Common myeloid progenitor, CD34-positive (primary cell): ENCODE data around the gene GDF15.

Experiments
- CTCF ChIA-PET: fragments of 350-600 bp; sonication (Branson Sonifier 250); formaldehyde crosslinking; loops from one replicate; lab custom pipeline; 2021; ENCODE audit warnings: antibody characterized with exemption; lab: Charles Lee
- POLR2A ChIA-PET: fragments of 350-600 bp; sonication (Branson Sonifier 250); formaldehyde crosslinking; loops from one replicate; lab custom pipeline; 2021; ENCODE audit warnings: antibody characterized with exemption; lab: Charles Lee
- DNase-seq, 3 donors: peaks; one replicate each; pipeline versions ENCODE4 v3.0.0 to v3.0.0-alpha.2; 2013
- H3K27ac ChIP-seq, 2 experiments: 1 replicate in 1 of 2; 2 replicates in 1 of 2; pipeline ENCODE4 v1.7.0; 2013; ENCODE audit warnings: inconsistent platforms in 2 of 2, low read length in 2 of 2, mild to moderate bottlenecking in 2 of 2, low read depth in 1 of 2, moderate library complexity in 1 of 2; ENCODE audit not compliant: severe bottlenecking in 2 of 2, insufficient read depth in 1 of 2, poor library complexity in 1 of 2
- H3K27me3 ChIP-seq, 5 experiments: replicated peaks in 2 of 5; 1 replicate in 3 of 5; 2 replicates in 2 of 5; pipeline versions ENCODE4 v1.6.1 to v1.7.0; 2013; ENCODE audit warnings: low read length in 4 of 5, mild to moderate bottlenecking in 2 of 5, moderate library complexity in 2 of 5, inconsistent platforms in 1 of 5; ENCODE audit not compliant: insufficient read depth in 5 of 5, control insufficient read depth in 4 of 5
- H3K36me3 ChIP-seq, 4 experiments: 1 replicate in 2 of 4; 2 replicates in 2 of 4; pipeline versions ENCODE4 v1.6.1 to v1.7.0; 2013; ENCODE audit warnings: low read length in 3 of 4, control low read depth in 1 of 4, mild to moderate bottlenecking in 1 of 4; ENCODE audit not compliant: control insufficient read depth in 4 of 4, insufficient read depth in 4 of 4
- H3K4me1 ChIP-seq, 4 experiments: 1 replicate in 3 of 4; 2 replicates in 1 of 4; pipeline versions ENCODE4 v1.6.1 to v1.7.1; 2013; ENCODE audit warnings: low read length in 3 of 4, mild to moderate bottlenecking in 3 of 4, control low read depth in 1 of 4, inconsistent platforms in 1 of 4, moderate library complexity in 1 of 4; ENCODE audit not compliant: control insufficient read depth in 4 of 4, insufficient read depth in 4 of 4; ENCODE audit errors: control extremely low read depth in 1 of 4
- H3K4me3 ChIP-seq, 7 experiments: 1 replicate in 4 of 7; 2 replicates in 3 of 7; pipeline versions ENCODE4 v1.5.1 to v1.7.0; 2013; ENCODE audit warnings: mild to moderate bottlenecking in 7 of 7, low read length in 6 of 7, moderate library complexity in 6 of 7, inconsistent platforms in 2 of 7, low read depth in 2 of 7, control low read depth in 1 of 7; ENCODE audit not compliant: insufficient read depth in 4 of 7, control insufficient read depth in 1 of 7; ENCODE audit errors: extremely low read depth in 1 of 7
- H3K9me3 ChIP-seq, 5 experiments: 1 replicate in 4 of 5; 2 replicates in 1 of 5; pipeline versions ENCODE4 v1.6.1 to v1.7.1; 2013; ENCODE audit warnings: low read length in 4 of 5, mild to moderate bottlenecking in 2 of 5, inconsistent platforms in 1 of 5, low read depth in 1 of 5, moderate library complexity in 1 of 5; ENCODE audit not compliant: control insufficient read depth in 4 of 5, insufficient read depth in 2 of 5; ENCODE audit errors: control extremely low read depth in 1 of 5
- WGBS: methylation state at CpG from one replicate; pipeline ENCODE4 v1.1.5; 2013; ENCODE audit not compliant: insufficient coverage; 5-methylcytosine and 5-hydroxymethylcytosine counted together

GDF15 gene

DNA sequence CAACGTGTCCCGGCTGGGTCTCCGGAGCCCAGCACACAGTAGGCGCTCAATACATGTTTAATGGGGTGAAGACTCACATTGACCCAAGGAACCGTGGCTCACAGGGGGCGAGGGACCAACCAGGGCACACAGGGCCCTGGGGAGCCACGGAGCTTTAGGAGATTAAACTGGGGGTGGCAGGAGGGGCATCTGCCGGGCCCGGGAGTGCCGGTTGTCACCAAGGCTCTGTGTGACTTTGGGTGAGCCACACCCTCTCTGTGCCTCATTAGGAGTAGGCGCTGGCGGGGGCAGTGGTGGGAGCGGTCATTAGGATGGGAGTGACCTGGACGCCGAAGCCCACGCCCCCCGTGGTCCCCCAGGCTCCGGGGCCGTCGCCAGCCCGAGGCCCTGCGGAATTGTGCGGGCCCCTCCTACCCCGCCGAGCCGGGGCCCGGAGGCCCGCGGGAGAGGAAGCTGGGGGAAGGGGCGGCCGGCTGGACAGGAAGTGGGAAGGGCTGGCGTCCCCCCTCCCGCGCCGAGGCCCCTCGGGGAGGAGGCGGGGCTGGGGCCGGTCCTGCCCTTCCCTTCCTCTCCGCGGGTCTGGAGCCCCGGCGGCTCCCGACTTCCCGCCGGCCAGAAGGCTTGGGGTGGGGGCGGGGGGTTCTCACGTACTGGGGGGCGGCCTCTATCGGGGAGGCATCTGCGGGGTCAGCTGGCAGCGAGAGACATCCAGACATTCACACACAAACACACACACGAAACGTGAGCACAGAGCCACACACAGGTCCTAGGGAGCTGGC lies 31.5 kb downstream of the GDF15 start:
- CTCF ChIA-PET, result interaction anchor here (0.8 to 3.4 kb wide), 6 partner anchors 16 to 76 kb away, joined by 3 to 11 read pairs (median 8); no protein-coding TSS in a partner anchor
- peak overlapping the region in 1 of 2 experiments; percentile 94 for H3K27ac ChIP-seq
- H3K27me3 ChIP-seq, result no peaks in the 10 kb centered on the region
- peaks cover 3 to 85% (median 74%) of the 10 kb centered on the region in 4 experiments for H3K4me1 ChIP-seq
- H3K9me3 ChIP-seq, result no peaks in the 10 kb centered on the region
- H3K36me3 ChIP-seq, result peaks cover 0 to 4% (median 0%) of the 10 kb centered on the region in 4 experiments
- peak overlapping the region in 5 of 7 experiments; percentile 28 to 70 (median 52) for H3K4me3 ChIP-seq
- WGBS, result 0% methylated on average over 25 of the region's 53 CpGs
- POLR2A ChIA-PET, result interaction anchor here (0.8 to 2.9 kb wide), 9 partner anchors 11 to 136 kb away, joined by 3 to 16 read pairs (median 3); partner anchors contain the start of gene JUND
- peak in 2 of 3 donors; percentile 51 to 76 for DNase-seq

- peak overlapping the region in 1 of 2 experiments; percentile 56 for H3K27ac ChIP-seq
- DNase-seq, result peak in 1 of 3 donors; percentile 52
- peak overlapping the region in 3 of 7 experiments; percentile 5 to 70 (median 69) for H3K4me3 ChIP-seq
- ChIA-PET POLR2A (interaction anchor here (0.9 to 2.9 kb wide), 6 partner anchors 10 to 137 kb away, joined by 3 to 16 read pairs (median 4); partner anchors contain the start of gene JUND), CTCF (interaction anchor here (0.9 to 3.4 kb wide), 10 partner anchors 10 to 137 kb away, joined by 3 to 11 read pairs (median 8); partner anchors contain the start of gene JUND)
- 0% methylated on average over 18 of the region's 30 CpGs for WGBS
- H3K9me3 ChIP-seq, result no peaks in the 10 kb centered on the region
- H3K36me3 ChIP-seq, result peaks cover 0 to 10% (median under 1%) of the 10 kb centered on the region in 4 experiments
- H3K4me1 ChIP-seq, result peaks cover 3 to 85% (median 78%) of the 10 kb centered on the region in 4 experiments
- H3K27me3 ChIP-seq, result no peaks in the 10 kb centered on the region
These were observed 32.1 kb downstream of the GDF15 start for GRCh38 chr19:18418029-18418482.

DNA sequence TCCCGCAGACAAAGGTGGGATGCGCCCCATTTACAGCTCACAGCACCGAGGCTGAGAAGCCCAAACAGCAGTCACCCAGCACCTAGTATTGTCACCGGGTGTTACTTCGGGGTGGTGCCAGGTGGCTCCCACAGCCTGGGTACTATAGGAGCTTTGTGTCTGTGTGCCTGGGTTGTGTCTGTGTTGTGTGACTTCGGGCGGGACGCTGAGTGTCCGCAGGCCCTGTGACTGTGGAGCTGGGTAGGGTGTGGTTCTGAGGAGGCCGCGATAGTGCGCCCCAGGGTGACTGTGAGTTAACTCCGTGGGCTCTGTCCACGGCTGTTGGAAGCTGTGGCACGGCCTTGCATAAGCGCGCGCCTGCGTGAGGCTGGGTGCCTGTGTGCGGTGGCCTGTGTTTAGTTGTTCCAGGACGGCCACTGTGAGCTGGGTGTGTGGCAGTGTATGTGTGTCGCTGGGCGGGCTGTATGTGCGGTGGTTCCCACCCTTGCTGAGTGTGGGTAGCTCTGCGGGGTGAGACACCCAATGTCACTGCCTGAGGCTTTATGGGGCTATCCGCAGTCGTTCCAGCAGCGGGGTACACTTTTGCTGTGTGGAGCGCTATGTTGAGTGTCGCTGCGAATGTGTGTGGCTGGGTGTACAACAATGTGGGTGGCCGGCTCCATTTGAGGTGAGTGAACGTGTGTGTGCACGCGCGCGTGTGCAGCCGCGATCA lies 32.7 kb downstream of the GDF15 start:
- Histone ChIP-seq H3K4me3 (peak overlapping the region in 5 of 7 experiments; percentile 19 to 77 (median 70)), H3K27me3 (no peaks in the 10 kb centered on the region), H3K4me1 (peaks cover 3 to 82% (median 78%) of the 10 kb centered on the region in 4 experiments), H3K9me3 (no peaks in the 10 kb centered on the region), H3K27ac (peak overlapping the region in 1 of 2 experiments; percentile 56), H3K36me3 (peaks cover 0 to 12% (median under 1%) of the 10 kb centered on the region in 4 experiments)
- peak in 2 of 3 donors; percentile 72 to 83 for DNase-seq
- POLR2A ChIA-PET, result interaction anchor here (0.6 to 2.9 kb wide), 5 partner anchors 10 to 138 kb away, joined by 3 to 16 read pairs (median 4); partner anchors contain the start of gene JUND
- 14% methylated on average over 29 of the region's 39 CpGs for WGBS
- CTCF ChIA-PET, result interaction anchor here (0.6 to 3.4 kb wide), 13 partner anchors 10 to 924 kb away, joined by 3 to 11 read pairs (median 4); partner anchors contain the start of genes GDF15 and JUND

DNA sequence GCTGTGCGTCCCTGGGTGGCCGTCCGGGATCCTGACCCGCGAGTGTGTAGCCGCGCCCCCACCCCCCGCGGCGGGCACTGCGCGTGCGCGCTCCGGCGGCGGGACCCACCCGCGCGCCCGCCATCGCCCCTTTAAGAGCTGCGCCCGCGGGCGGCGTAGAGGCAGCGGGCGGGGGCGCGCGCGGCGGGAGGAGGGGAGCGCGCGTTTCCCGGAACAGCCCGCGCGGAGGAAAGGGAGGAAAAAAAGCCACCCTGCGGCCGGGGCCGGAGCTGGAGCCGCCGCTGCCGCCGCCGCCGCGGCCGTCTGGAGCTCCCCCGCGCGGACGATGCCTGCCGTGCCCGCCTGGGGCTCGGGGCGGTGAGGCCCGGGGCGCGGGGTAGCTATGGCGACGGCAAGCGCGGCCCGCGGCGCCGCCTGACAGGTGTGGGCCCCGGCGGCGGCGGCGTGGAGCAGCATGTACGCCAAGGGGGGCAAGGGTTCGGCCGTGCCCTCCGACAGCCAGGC lies 33.3 kb downstream of the GDF15 start, which contains the start of gene SSBP4:
Gene SSBP4 (plus strand): TSS at position 204 of the 504 bp plus-strand sequence. CDS start 251 bp downstream, at position 455.
- CTCF ChIA-PET, result interaction anchor here (0.6 to 3.4 kb wide), 12 partner anchors 8 to 925 kb away, joined by 3 to 9 read pairs (median 3); partner anchors contain the start of genes GDF15 and JUND

DNA sequence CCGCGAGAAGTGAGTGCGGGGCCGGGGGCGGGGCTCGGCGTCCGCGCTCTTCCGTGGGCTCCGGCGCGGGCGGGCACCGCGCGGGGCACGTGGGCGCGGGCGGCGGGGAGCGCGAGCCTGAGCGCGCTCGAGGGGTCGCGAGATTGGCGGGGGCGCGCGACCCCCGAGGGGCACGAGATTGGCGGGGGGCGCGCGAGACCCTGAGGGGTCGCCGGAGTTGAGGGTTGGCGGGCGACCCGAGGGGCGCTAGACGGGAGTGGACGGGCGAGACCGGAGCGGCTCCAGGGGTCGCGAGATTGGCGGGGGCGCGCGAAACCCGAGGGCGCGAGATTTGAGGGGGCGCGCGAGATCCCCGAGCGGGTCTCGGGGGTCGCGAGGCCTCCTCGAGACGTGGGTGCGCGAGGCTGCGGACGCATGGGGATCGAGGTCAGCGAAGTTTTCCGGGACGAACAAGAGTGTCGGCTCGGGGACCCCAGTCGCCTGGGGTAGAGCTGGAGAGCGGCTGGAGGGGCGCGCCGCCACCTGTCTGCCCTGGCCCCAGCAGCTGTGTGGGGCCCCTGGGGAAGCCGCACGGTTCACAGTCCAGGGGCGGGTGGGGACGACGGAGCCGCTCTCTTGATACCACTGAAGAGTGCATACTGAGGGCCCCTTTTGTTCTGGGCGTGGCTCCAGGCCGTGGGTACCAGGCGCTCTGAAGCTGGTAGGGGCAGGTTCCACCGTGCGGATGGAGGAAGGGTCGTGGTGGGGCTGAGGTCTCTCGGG lies 33.9 kb downstream of the GDF15 start:
- peak overlapping the region; percentile 24 to 77 (median 65) for H3K4me3 ChIP-seq
- H3K36me3 ChIP-seq, result peaks cover 0 to 12% (median under 1%) of the 10 kb centered on the region in 4 experiments
- peak in 2 of 3 donors; percentile 63 to 76 for DNase-seq
- H3K4me1 ChIP-seq, result peaks cover 3 to 76% (median 68%) of the 10 kb centered on the region in 4 experiments
- no peaks in the 10 kb centered on the region for H3K9me3 ChIP-seq
- WGBS, result under 1% methylated on average over 71 of the region's 97 CpGs
- ChIA-PET CTCF (interaction anchor here (0.8 to 3.4 kb wide), 7 partner anchors 9 to 40 kb away, joined by 3 to 9 read pairs (median 5); no protein-coding TSS in a partner anchor), POLR2A (interaction anchor here (1.2 to 2.4 kb wide), 3 partner anchors 9 to 24 kb away, joined by 3 to 10 read pairs (median 3); no protein-coding TSS in a partner anchor)
- H3K27ac ChIP-seq, result peak overlapping the region in 1 of 2 experiments; percentile 25
- no peaks in the 10 kb centered on the region for H3K27me3 ChIP-seq

More for the DNA sequence above, 33.3 kb downstream of the GDF15 start, which contains the start of gene SSBP4:
- POLR2A ChIA-PET, result interaction anchor here (0.6 to 2.4 kb wide), 4 partner anchors 10 to 40 kb away, joined by 3 to 10 read pairs (median 4); no protein-coding TSS in a partner anchor
- no peaks in the 10 kb centered on the region for H3K27me3 ChIP-seq
- peak within 1 kb of the TSS in 1 of 2 experiments; percentile 56 for H3K27ac ChIP-seq
- peaks cover 0 to 12% (median under 1%) of the 10 kb centered on the region in 4 experiments for H3K36me3 ChIP-seq
- peak within 1 kb of the TSS; percentile 24 to 77 (median 65) for H3K4me3 ChIP-seq
- H3K9me3 ChIP-seq, result no peaks in the 10 kb centered on the region
- WGBS, result 0% methylated on average over 50 of the region's 80 CpGs
- H3K4me1 ChIP-seq, result peaks cover 3 to 82% (median 74%) of the 10 kb centered on the region in 4 experiments
- peak; percentile 68 to 89 (median 85) for DNase-seq
